T-helper 1 cell treated with Interleukin-12 subunit alpha and Interleukin-12 subunit beta and Interleukin-4 antibody, amounts not matched to agents 30 ng/mL and 1 ng/mL, for 36 hours (primary cell): Measurements from ENCODE around the gene NSD1. TPM values are rescaled to one million over a fixed set of nuclear protein-coding genes. Genes with fewer than 3 reads are reported as not detected.
"Not testable (repeated sequence)": the region's sequence is repeated elsewhere in the genome, so short reads cannot be mapped to it uniquely, and the experiment has no call there.

ENCODE experiments used
- intact Hi-C: fragments of 100-400 bp; cut with micrococcal nuclease; formaldehyde crosslinking; loops from one replicate; pipeline ENCODE4 v1.15.1; 2024
- total RNA-seq: library from RNA; stranded (reverse); gene quantifications from 2 replicates; pipeline ENCODE4 v1.2.3, GENCODE V29; 2022

The NSD1 gene
- total RNA-seq, 1 donor from 2014 or later = 116 TPM

GRCh38 chr5:177169271-177169670 lies 35.7 kb downstream of the NSD1 start:
- intact Hi-C loops = no loop called here

DNA sequence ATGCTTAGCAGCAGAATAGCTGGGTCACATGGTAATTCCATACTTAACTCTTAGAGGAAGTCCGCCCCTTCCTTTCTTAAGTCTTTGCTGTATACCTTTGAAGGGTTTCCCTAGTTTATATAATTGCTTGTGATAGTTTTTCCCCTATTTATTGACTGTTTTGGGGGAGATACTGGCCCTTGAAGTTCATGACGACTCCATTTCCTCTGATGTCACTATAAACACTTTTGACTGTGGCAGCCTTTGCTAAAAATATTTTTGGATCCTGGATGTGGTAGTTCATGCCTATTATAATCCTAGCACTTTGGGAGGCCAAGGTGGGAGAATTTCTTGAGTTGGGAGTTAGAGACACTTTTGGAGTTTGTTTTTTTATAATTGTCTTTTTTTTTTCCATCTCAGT lies 38.4 kb downstream of the NSD1 start:
- intact Hi-C loops = no loop called here

GRCh38 chr5:177175336-177175735 lies 41.8 kb downstream of the NSD1 start:
- intact Hi-C loops = no loop called here

- intact Hi-C loops = no loop called here
These were observed 42.7 kb downstream of the NSD1 start for GRCh38 chr5:177176175-177176711.

DNA sequence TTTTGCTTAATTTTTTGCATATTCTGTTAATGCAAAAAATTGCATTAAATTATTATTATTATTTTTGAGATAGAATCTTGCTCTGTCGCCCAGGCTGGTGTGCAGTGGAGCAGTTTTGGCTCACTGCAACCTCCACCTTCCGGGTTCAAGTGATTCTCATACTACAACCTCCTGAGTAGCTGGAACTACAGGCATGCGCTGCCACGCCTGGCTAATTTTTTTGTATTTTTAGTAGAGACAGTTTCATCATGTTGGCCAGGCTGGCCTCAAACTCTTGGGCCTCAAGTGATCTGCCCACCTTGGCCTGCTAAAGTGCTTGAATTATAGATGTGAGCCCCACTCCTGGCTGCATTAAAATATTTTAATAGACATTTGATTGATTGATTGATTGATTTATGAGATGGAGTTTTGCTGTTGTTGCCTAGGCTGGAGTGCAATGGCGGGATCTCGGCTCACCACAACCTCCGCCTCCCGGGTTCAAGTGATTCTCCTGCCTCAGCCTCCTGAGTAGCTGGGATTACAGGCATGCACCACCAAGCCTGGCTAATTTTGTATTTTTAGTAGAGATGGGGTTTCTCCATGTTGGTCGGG lies 44.4 kb downstream of the NSD1 start:
- intact Hi-C loops = not testable (repeated sequence)

- intact Hi-C loops = no loop called here
These were observed 45.2 kb downstream of the NSD1 start for GRCh38 chr5:177178733-177179304.

DNA sequence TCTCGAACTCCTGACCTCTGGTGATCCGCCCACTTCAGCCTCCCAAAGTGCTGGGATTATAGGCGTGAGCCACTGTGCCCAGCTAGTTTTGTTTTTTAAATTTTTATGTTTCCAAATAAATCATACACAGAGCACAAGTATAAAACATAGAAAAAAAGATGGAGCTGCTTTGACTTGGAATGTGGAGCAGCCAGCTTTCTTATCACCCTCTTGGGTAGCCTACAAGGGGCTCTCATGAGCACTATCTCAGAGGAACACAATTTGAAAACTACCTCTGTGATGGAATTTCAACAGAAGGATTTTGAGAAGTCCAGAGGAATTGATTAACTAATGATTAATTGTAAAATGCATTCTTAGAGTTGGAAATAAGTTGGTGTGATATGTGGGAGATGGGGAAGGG lies 45.9 kb downstream of the NSD1 start:
- intact Hi-C loops = no loop called here

DNA sequence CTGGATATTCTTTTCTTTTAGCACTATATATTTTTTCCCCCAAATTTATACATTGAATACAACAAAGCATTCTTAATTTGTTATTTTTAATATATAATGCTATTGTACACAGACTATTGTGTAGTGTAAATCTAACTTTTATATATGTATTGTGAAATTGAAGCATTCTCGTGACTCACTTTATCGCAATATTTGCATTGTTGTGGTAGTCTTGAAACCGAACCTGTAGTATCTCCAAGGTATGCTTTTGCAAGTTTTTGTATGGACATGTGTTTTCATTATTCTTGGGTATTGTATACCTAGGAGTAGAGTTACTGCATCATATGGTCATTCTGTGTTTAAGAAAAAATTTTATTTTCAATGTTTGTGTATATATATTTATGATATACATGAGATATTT lies 49.6 kb downstream of the NSD1 start:
- intact Hi-C loops = no loop called here

DNA sequence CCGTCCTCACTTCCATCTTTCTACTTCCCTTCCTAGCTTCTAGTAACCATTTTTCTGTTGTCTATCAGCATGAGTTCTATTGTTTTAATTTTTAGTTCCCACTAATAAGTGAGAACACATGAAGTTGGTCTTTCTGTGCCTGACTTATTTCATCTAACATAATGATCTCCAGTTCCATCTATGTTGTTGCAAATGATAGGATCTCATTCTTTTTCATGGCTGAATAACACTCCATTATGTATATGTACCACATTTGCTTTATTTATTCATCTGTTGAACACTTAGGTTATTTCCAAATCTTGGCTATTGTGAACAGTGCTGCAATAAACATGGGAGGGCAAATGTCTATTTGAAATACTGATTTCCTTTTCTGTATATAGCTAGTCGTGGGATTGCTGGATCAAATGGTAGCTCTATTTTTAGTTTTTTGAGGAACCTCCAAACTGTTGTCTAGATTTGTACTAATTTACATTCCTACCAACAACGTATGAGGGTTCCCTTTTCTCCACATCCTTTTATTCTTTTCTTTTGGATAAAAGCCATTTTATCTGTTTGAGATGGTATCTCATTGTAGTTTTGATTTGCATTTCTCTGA lies 50.3 kb downstream of the NSD1 start:
- intact Hi-C loops = no loop called here

- intact Hi-C loops = no loop called here
These were observed 52.4 kb downstream of the NSD1 start for GRCh38 chr5:177185993-177186392.

DNA sequence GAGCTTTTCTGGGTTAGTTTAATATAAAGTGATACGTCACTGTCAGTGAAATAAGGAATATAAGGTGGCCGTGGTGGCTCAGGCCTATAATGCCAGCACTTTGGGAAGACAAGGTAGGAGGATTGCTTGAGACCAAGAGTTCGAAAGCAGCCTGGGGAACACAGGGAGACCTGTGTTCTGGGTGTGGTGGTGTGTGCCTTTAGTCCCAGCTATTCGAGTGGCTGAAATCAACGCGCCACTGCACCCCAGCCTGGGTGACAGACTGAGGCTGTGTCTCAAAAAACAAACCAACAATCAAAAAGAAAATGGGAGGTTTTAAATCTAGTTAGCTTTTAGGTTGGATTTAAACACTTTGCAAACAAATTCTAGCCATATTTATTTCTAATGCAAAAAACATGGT lies 53.1 kb downstream of the NSD1 start:
- intact Hi-C loops = no loop called here

DNA sequence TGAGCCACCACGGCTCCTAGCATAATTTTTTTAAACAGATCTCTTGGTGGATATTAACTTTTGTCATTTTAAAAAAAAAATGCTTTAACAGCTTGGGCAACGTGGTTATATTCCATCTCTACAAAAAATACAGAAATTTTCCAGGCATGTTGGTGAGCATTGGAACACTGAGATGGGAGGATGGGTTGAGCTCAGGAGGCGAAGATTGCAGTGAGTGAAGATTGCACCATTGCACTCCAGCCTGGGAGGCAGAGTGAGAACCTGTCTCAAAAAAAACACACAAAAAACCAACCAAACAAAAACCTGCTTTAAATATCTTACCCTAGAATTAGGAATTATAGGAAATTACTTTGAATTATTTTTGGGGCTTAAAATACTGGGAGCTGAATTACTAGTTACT lies 55.2 kb downstream of the NSD1 start:
- intact Hi-C loops = no loop called here

GRCh38 chr5:177189416-177189815 lies 55.8 kb downstream of the NSD1 start:
- intact Hi-C loops = no loop called here

- intact Hi-C loops = no loop called here
These were observed 56.4 kb downstream of the NSD1 start for GRCh38 chr5:177189965-177190364.

DNA sequence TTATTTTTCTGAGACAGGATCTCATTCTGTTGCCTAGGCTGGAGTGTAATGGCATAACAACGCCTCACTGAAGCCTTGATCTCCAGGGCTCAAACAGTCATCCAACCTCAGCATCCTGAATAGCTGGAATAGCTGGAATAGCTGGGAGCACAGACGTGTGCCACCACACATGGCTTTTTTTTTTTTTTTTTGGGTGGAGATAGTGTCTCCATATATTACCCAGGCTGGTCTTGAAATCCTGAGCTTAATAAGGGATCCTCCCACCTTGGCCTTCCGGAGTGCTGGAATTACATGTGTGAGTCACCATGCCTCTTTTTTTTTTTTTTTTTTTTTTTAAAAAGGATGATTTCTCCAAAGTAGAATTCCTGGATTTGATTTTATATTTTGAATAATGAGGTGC lies 60.7 kb downstream of the NSD1 start:
- intact Hi-C loops = no loop called here

DNA sequence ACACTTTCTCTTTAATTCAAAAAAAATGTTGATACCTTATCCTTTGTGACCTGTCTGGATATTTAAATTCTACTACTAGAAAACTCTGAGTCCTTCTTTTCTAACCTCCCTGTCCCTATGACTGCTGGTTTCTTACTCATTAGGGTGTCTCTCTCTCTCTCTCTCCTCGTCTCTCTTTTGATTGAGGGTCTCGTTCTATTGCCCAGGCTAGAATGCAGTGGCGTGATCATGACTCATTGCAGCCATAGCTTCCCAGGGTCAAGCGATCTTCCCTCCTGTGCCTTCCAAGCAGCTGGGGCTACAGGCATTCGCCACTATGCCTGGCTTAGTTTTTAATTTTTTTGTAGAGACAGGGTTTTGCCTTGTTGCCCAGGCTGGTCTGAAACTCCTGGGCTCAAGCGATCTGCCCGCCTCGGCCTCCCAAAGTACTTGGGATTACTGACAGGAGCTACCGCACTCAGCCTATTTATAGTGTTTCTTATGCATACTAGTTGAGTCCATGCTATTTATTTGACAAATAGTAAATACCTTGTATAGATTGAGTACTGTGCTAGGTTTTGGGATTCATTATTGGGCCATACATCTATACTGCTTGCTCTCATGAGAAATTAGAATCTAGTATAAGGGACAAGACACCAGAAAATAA lies 61.9 kb downstream of the NSD1 start:
- intact Hi-C loops = loop anchor here (5.0 kb wide), 1 partner anchor 83 kb away; no protein-coding TSS in a partner anchor

DNA sequence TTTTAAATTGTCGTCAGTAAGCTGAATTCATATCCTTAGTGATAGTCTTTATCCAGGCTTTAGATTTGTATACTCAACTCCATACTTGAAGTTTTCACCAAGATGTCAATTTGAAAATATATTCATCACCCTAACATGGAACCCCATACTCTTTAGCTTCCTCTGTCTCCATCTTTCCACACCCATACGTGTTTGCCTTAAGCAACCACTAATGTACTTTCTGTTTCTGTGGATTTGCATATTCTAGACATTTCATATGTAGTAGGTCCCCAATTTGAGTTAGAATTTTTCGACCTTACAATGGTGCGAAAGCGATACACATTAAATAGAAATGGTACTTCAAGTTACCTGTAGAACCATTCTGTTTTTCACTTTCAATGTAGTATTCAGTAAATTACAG lies 65.2 kb downstream of the NSD1 start:
- intact Hi-C loops = loop anchor here (5.0 kb wide), 1 partner anchor 86 kb away; no protein-coding TSS in a partner anchor

DNA sequence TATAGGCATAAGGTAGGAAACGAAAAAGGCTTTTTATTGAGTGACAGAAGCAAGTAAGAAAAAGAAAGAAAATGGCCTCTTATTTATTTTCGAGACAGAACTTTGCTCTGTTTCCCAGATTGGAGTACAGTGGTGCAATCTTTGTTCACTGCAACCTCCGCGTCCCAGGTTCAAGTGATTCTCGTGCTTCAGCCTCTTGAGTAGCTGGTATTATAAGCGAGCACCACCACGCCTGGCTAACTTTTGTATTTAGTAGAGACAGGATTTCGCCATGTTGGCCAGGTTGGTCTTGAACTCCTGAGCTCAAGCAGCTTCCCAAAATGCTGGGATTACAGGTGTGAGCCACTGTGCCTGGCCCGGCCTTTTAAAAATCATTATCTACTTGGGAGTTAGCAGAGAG lies 70.7 kb downstream of the NSD1 start:
- intact Hi-C loops = no loop called here

DNA sequence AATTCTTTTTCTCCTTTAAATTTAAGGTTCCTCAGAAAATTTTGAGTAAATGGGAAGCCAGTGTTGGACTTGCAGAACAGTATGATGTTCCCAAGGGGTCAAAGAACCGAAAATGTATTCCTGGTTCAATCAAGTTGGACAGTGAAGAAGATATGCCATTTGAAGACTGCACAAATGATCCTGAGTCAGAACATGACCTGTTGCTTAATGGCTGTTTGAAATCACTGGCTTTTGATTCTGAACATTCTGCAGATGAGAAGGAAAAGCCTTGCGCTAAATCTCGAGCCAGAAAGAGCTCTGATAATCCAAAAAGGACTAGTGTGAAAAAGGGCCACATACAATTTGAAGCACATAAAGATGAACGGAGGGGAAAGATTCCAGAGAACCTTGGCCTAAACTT lies 76.0 kb downstream of the NSD1 start:
- intact Hi-C loops = no loop called here

DNA sequence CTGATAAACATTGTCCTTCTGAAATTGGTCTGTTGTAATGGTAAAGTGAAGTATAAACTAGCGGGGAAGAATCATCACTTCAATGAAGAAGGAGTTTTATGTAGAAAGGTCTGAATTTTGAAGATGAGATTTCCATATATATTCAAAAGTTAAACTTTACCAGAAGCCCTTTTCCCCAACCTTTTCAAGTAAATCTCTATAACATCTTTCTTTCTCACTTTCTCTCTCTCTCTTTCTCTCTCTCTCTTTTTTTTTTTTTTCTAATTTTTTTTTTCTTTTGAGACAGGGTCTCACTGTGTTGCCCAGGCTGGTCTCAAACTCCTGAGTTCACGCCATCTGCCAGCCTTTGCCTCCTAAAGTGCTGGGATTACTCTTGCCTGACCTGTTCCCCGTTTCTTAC lies 78.7 kb downstream of the NSD1 start:
- intact Hi-C loops = no loop called here

- intact Hi-C loops = no loop called here
These were observed 87.0 kb downstream of the NSD1 start for GRCh38 chr5:177220576-177220975.

DNA sequence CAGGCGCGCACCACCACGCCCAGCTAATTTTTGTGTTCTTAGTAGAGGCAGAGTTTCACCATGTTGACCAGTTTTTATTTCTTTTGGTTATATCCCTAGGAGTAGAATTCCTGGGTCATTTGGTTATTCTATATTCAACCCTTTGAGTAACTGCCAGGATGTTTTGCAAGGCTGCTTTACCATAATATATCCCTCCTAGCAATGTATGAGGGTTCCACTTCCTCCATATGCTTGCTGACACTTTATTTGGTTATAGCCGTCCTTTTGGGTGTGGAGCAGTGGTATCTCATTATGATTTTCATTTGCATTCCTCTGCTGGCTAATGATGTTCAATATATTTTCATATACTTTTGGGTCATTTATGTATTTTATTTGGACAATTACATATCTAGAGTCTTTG lies 88.7 kb downstream of the NSD1 start:
- intact Hi-C loops = no loop called here
